Activated CD4-positive, CD25-positive, alpha-beta regulatory T cell (primary cell): ENCODE data around the gene SMIM38.

Source experiments
- DNase-seq, 4 experiments: peaks; one replicate each; lab custom pipeline; 2025; lab: John Stamatoyannopoulos, UW

Gene SMIM38

GRCh38 chr11:69203381-69203780, 47.6 kb downstream of the SMIM38 start:
- DNase-seq = no peak

GRCh38 chr11:69203901-69204245, 48.1 kb downstream of the SMIM38 start:
- no peak for DNase-seq

- DNase-seq = no peak
Observed at GRCh38 chr11:69204246-69204940, 48.7 kb downstream of the SMIM38 start.

- DNase-seq = no peak
Observed at GRCh38 chr11:69204941-69205742, 49.4 kb downstream of the SMIM38 start.
